COR-L47 (cell line): ENCODE measurements around the gene DDX41.
A peak's percentile ranks its signal among the peaks of the same experiment; 100 is the strongest.

Source experiments
- DNase-seq: peaks from one replicate; lab custom pipeline; 2025; lab: John Stamatoyannopoulos, UW

The DDX41 gene

GRCh38 chr5:177513500-177513899, 3.3 kb downstream of the DDX41 start:
- DNase-seq: no peak

GRCh38 chr5:177512736-177513380, 3.9 kb downstream of the DDX41 start:
- no peak for DNase-seq

GRCh38 chr5:177511796-177512675, 4.7 kb downstream of the DDX41 start:
- no peak for DNase-seq

- DNase-seq: no peak
These were observed 5.6 kb downstream of the DDX41 start for GRCh38 chr5:177511181-177511580.

- no peak for DNase-seq
These were observed 6.2 kb downstream of the DDX41 start for GRCh38 chr5:177510567-177511053.

- no peak for DNase-seq
These were observed 6.7 kb downstream of the DDX41 start for GRCh38 chr5:177509991-177510566.

GRCh38 chr5:177509381-177509951, 7.3 kb downstream of the DDX41 start, which contains the start of gene DOK3:
TSS of gene DOK3 (minus strand) at chr5:177509826. CDS start at chr5:177509540, 286 bp downstream.
- no peak for DNase-seq

GRCh38 chr5:177508837-177509236, 7.9 kb downstream of the DDX41 start:
- DNase-seq: no peak

- DNase-seq: no peak
These were observed 8.5 kb downstream of the DDX41 start for GRCh38 chr5:177508221-177508611.

- no peak for DNase-seq
These were observed 9.1 kb downstream of the DDX41 start for GRCh38 chr5:177507596-177508220.

GRCh38 chr5:177507165-177507564, 9.6 kb downstream of the DDX41 start:
- no peak for DNase-seq

GRCh38 chr5:177505075-177505474, 11.7 kb downstream of the DDX41 start:
- no peak for DNase-seq

- DNase-seq: no peak
These were observed 12.4 kb downstream of the DDX41 start for GRCh38 chr5:177504086-177505056.

GRCh38 chr5:177503351-177504085, 13.2 kb downstream of the DDX41 start:
- DNase-seq: no peak

- DNase-seq: no peak
These were observed 13.9 kb downstream of the DDX41 start for GRCh38 chr5:177502886-177503285.

- no peak for DNase-seq
These were observed 14.7 kb downstream of the DDX41 start for GRCh38 chr5:177501874-177502678.

- DNase-seq: peak; percentile 86
These were observed 15.9 kb downstream of the DDX41 start for GRCh38 chr5:177500685-177501522.

- no peak for DNase-seq
These were observed 16.9 kb downstream of the DDX41 start for GRCh38 chr5:177499842-177500241.
